LHCN-M2 (cell line): ENCODE data around the gene MLPH. TPM values are rescaled to one million over a fixed set of nuclear protein-coding genes. Genes with fewer than 3 reads are reported as not detected.

Experiments used
- DNase-seq: peaks from one replicate; pipeline ENCODE4 v3.0.0-alpha.2; 2012; ENCODE audit warnings: low read depth
- total RNA-seq: library from RNA; depleted of rRNA; stranded (reverse); fragments of >200 nt; gene quantifications from 2 replicates; pipeline ENCODE4 v1.2.3, GENCODE V29; 2014

MLPH gene
- total RNA-seq, 1 experiment from 2014 or later = 145 TPM

DNA sequence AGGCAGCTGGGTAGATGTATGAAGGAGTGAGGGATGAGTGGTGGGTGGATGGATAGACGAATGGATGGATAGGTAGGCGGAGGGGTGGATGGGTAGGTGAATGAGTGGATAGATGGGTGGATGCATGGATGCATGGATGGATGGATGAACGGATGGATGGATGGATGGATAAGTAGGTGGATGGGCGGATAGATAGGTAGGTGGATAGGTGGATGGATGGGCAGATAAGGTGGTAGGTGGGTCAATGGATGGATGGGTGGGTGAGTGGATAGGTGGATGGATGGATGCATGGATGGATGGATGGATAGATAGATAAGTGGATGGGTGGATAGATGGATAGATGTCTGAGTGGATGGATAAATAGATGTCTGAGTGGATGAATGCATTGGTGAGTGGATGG is 30.1 kb downstream of the MLPH start:
- DNase-seq = no peak

DNA sequence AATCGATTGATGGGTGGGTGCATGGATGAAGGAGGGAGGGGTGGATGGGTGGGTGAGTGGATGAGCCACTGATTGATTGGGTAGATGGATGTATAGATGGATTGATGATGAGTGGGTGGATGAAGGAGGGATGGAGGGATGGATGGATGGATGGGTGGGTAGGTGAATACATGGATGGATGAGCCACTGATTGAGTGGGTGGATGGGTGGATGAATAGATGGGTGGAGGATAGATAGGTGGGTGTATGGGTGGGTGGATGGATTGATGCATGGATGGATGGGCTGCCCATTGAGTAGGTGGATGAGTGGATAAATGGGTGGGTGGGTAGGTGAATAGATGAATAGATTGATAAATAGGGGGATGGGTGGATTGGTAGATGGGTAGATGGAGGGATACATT is 30.9 kb downstream of the MLPH start:
- no peak for DNase-seq

DNA sequence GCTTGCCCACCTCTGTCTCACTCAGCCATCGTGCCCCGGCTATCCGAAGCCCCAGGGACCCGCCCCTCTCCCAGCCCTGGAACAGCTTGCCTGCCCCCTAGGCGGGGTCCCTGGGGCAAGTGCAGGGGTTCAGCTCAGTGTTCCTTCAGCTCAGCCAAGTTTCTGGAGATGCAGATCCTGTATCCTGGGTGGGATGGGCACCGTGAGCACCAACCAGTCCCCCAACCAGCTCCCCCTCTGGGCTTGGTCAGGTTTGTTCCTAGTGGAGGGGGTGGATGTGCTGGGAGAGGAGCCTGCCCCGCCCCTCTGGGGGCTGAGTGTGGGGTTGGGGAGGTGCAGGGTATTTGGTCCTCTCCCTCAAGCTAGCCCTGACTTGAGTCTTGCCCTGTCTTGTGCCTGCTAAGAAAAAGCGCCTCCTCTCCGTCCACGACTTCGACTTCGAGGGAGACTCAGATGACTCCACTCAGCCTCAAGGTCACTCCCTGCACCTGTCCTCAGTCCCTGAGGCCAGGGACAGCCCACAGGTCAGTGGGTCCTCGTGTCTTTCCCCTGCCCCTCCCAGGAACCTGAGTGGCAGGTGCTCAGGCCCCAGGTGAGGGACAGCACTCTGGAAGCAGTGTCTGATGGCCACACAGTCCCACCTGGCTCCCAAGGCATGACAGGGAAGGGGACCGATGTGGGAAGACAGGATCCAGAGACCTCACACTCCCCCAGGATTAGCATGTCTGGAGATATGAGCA is 32.6 kb downstream of the MLPH start:
- no peak for DNase-seq

- DNase-seq = no peak
These were observed 33.2 kb downstream of the MLPH start for GRCh38 chr2:237520290-237520689.

DNA sequence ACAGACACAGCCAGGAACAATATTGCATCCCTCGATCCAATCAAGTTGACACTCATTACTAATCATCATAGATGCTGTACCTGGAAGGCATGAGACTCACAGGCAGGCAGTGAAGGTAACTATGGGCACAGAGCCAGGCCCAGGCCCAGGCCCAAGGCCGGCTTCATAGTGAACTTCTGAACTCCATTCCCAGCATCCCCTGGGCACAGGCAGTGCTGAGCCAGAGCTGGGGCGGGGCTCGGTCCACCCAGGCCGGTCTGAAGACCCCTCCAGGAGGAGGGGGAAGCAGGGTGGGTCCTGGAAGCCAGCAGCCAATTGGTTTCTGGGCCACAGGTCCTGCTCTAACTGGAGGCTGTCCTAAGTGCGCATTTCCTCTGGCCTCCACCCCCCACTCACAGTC is 37.6 kb downstream of the MLPH start:
- no peak for DNase-seq

DNA sequence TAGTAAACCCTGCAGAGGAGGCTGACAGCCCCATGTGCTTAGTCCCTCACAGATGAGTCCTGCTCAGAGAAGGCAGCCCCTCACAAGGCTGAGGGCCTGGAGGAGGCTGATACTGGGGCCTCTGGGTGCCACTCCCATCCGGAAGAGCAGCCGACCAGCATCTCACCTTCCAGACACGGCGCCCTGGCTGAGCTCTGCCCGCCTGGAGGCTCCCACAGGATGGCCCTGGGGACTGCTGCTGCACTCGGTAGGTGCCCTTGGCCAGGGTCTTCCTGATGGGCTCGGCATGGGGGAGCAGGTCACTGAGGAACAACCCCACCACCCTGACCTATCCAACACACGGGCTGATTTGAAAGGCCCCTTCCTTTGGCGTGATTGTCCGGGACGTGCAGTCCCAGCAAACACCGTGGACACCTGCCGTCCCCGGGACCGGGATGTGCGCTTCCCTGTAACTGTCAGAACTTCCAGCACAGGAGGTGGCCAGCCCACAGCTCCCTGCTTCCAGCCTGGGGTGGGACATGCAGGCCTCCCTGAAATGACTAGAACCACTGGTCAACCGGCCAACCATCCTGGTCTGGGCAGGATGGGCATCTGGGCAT is 38.6 kb downstream of the MLPH start:
- DNase-seq = no peak

GRCh38 chr2:237527233-237527632 is 40.2 kb downstream of the MLPH start:
- DNase-seq = no peak

DNA sequence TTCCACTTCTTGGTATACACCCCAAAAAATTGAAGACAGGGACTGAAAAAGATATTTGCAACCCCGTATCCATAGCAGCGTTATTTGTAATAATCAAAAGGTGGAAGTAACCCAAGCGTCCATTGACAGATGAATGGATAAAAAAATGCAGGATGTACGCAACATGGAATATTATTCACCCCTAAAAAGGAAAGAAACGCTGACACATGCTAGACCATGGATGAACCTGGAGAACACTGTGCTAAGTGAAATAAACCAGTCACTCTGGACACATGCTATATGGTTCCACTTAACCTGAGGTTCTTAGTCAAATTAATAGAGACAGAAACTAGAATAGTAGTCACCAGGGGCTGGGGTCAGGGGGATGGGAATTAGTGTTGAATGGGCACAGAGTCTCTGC is 40.7 kb downstream of the MLPH start:
- DNase-seq = no peak

- DNase-seq = no peak
These were observed 42.7 kb downstream of the MLPH start for GRCh38 chr2:237529452-237530402.

- DNase-seq = no peak
These were observed 43.7 kb downstream of the MLPH start for GRCh38 chr2:237530472-237531433.

DNA sequence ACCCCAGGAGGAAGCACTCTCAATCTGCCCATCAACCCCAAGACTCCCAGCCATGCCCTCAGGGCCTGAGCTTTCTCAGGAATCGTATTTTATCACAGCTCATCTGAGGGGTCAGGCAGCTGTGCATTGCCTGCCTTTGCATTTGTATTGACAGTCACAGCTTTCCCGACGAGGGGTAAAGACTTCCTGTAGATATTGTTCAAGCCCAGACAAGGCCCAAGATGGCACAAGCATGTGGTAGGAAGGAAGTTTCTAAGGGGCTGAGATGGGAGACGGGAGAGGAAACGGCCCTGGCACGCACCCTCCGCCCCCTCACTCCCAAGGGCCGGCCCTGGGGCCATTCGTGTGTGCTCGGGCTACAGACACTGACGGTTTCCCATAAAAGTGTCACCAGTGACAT is 45.1 kb downstream of the MLPH start:
- no peak for DNase-seq

DNA sequence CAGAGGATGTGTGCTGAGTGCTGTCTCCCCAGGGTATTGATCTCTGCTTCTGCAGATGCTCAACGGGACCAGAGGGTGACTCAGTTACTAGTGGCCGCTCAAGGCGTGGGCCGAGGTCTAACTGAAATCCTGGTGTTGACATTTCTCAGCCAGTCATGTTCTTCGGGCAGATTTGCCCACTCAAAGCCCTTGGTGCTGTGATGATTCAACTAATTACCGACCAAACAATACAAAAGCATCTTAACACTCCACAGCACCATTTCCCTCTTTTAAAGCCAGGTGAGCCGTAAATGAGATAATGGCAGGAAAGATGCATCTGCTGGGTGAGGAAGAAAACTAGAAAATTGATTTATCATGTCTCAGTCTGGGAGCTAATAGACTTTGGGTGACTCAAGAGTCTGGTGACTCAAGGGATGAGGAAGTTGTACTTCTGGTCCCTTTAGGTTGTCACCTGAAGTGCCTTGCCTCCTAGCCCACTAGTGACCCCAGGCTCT is 46.7 kb downstream of the MLPH start:
- peak; percentile 68 for DNase-seq

DNA sequence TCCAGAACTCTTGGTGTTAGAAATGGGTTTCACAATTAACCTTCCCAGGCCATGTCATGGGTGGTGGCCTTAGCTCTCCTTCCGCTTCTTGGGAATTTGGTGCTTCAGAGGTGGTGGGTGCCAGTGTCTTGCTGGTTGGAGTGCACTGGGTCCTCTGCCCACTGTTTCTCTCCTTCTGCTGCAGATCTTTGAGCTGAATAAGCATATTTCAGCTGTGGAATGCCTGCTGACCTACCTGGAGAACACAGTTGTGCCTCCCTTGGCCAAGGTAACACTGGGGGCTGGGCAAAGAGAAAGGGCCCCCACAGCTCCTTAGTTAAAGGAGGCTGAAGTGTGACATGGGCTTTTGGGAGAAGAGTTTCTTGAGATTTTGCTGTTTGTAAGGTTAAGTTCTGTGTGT is 47.3 kb downstream of the MLPH start:
- DNase-seq = no peak

DNA sequence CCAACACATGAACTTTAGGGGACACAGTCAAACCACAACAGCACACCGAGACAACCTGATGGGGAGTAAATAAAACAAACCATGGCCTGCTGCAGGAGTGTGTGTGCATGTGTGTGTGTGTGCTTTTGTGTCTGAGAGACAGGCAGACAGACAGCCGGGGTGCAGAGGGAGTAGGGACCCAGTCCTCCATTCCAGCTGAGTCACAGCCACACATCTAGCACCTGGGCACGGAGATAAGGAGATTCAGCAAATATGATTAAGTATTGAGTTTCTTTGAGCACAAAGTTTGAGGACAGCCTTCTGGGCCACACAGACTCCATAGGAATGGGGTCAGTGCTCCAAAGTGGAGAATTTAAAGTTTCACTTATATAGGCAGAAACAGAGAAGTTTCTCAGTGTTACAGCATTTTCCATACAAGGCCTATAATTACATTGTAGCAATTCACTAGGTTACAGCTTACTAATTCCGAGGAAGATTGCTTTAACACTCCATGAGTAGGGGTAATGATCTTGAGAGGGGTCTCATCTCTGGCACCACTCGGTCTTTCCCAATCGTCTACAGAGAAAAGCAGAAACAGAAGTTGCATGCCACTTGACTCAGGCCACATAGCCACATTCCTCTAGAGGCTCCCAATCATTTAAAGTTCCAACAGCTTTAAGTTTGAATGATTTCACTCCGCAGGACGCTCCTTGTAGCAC is 48.5 kb downstream of the MLPH start:
- DNase-seq = no peak

GRCh38 chr2:237536083-237536415 is 49.0 kb downstream of the MLPH start:
- no peak for DNase-seq

GRCh38 chr2:237536617-237537016 is 49.6 kb downstream of the MLPH start:
- no peak for DNase-seq

DNA sequence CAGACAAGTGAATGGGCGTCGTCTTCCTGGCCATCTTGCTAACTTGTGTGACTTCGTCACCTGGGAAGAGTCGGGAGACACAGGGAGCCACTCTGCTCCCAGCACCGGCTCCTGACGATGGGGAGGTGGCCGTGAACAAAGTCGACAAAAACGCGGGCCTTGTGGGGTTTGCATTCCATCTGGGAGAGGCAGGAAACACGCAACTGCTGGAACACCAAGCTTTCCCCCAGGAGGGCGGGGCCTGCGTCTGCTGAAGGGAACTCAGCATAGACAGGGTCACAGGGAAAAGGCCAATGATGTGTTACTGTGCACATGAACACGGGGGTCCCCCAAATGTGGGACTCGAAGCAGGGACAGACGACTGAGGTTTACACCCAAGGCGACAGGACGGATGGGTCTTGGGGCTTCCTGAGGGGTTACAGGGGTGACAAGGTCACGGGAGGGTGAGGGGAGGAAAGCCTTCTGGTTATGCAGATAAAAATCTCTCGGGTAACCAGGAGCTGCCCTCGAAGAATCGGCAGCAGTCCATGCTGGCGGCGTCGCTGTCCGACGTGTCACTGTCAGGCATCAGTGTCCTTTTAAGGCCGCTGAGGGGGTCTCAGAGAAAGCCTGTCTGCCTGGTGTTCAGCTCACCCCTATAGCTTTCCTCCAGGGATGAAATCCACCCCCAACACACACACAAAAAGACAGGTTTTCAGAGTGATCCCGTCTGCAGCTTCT is 51.1 kb downstream of the MLPH start:
- DNase-seq = no peak

DNA sequence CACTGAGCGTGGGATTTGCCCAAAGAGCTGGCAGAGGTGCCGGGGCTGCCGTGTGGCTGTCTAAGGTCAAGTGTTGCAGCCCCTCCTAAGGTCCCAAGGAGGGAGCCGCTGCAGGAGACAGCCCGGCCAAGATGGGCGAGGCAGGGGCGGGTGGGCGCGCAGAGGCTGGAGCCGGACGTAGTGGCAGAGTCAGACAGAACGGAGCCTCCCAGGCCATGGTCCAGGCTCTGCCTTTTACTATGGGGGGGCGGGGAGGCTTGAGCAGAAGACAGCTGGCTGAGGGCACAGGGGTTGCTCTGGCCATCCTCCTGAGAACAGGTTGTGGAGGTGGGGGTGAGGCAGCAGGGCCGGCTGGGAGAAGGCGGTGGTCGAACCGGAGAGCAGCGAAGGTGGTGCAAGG is 51.9 kb downstream of the MLPH start:
- DNase-seq = no peak

GRCh38 chr2:237539681-237540080 is 52.6 kb downstream of the MLPH start:
- peak; percentile 48 for DNase-seq

- no peak for DNase-seq
These were observed 53.2 kb downstream of the MLPH start for GRCh38 chr2:237540223-237540775.
